HG02973 (cell line): ENCODE results near the gene WARS2.
"Not testable (repeated sequence)": the region's sequence is repeated elsewhere in the genome, so short reads cannot be mapped to it uniquely, and the experiment has no call there.

Experiments
- ATAC-seq: cut with Tn5 transposase; IDR thresholded peaks from one replicate; pipeline ENCODE4 v1.9.1; 2021; ENCODE audit warnings: moderate library complexity; ENCODE audit not compliant: unreplicated experiment

The WARS2 gene

GRCh38 chr1:119140177-119141019 is at the start of gene WARS2:
Gene WARS2, minus strand, starts transcription at chr1:119140653. Its CDS starts 9 bp downstream, at chr1:119140644.
- peak; percentile 91 for ATAC-seq

GRCh38 chr1:119188926-119189325 is 48.5 kb upstream of the WARS2 start:
- ATAC-seq: no peak

- no peak for ATAC-seq
Measured at GRCh38 chr1:119187416-119187815, 47.0 kb upstream of the WARS2 start.

- ATAC-seq: no peak
Measured at GRCh38 chr1:119186471-119186870, 46.0 kb upstream of the WARS2 start.

- ATAC-seq: no peak
Measured at GRCh38 chr1:119184972-119185371, 44.5 kb upstream of the WARS2 start.

GRCh38 chr1:119181218-119181617 is 40.8 kb upstream of the WARS2 start:
- ATAC-seq: no peak

- no peak for ATAC-seq
Measured at GRCh38 chr1:119179051-119179450, 38.6 kb upstream of the WARS2 start.

- not testable (repeated sequence) for ATAC-seq
Measured at GRCh38 chr1:119172927-119173326, 32.5 kb upstream of the WARS2 start.

- ATAC-seq: not testable (repeated sequence)
Measured at GRCh38 chr1:119171381-119172010, 31.0 kb upstream of the WARS2 start.

GRCh38 chr1:119163396-119163795 is 22.9 kb upstream of the WARS2 start:
- no peak for ATAC-seq

GRCh38 chr1:119160866-119161265 is 20.4 kb upstream of the WARS2 start:
- ATAC-seq: no peak

- no peak for ATAC-seq
Measured at GRCh38 chr1:119160409-119160808, 20.0 kb upstream of the WARS2 start.

- ATAC-seq: no peak
Measured at GRCh38 chr1:119159966-119160365, 19.5 kb upstream of the WARS2 start.

- ATAC-seq: no peak
Measured at GRCh38 chr1:119159111-119159510, 18.7 kb upstream of the WARS2 start.

GRCh38 chr1:119156761-119157160 is 16.3 kb upstream of the WARS2 start:
- not testable (repeated sequence) for ATAC-seq

GRCh38 chr1:119155069-119155468 is 14.6 kb upstream of the WARS2 start:
- ATAC-seq: not testable (repeated sequence)

GRCh38 chr1:119150150-119150549 is 9.7 kb upstream of the WARS2 start:
- no peak for ATAC-seq

GRCh38 chr1:119147661-119148090 is 7.2 kb upstream of the WARS2 start:
- no peak for ATAC-seq

- no peak for ATAC-seq
Measured at GRCh38 chr1:119146466-119146865, 6.0 kb upstream of the WARS2 start.

- no peak for ATAC-seq
Measured at GRCh38 chr1:119144813-119145212, 4.4 kb upstream of the WARS2 start.

GRCh38 chr1:119143706-119144105 is 3.3 kb upstream of the WARS2 start:
- no peak for ATAC-seq

GRCh38 chr1:119141660-119142059 is 1.2 kb upstream of the WARS2 start:
- no peak for ATAC-seq
